ENCODE results near the gene CPB1.

DNA sequence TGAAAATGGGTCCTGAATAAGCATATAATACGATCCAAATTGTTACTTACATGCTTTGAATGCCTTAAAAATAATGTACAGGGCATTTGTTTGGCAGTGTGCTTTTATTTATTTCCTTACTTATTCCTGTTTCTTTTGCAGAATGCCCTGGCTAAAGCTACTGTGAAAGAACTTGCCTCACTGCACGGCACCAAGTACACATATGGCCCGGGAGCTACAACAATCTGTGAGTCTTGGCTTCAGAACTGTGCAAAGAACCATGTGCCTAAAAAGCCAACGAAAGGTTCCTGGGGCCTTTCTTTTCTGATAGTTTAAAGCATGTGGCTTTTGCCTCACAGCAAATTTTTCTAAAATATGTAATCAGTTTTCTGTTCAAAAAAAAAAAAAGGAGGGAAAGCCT is 29.7 kb downstream of the CPB1 start:
- TF ChIP-seq EZH2 (IDR thresholded peaks at IDR 0.05; ENCODE audit: borderline replicate concordance, low read length) = no peak
- TF ChIP-seq, protein P1, sequence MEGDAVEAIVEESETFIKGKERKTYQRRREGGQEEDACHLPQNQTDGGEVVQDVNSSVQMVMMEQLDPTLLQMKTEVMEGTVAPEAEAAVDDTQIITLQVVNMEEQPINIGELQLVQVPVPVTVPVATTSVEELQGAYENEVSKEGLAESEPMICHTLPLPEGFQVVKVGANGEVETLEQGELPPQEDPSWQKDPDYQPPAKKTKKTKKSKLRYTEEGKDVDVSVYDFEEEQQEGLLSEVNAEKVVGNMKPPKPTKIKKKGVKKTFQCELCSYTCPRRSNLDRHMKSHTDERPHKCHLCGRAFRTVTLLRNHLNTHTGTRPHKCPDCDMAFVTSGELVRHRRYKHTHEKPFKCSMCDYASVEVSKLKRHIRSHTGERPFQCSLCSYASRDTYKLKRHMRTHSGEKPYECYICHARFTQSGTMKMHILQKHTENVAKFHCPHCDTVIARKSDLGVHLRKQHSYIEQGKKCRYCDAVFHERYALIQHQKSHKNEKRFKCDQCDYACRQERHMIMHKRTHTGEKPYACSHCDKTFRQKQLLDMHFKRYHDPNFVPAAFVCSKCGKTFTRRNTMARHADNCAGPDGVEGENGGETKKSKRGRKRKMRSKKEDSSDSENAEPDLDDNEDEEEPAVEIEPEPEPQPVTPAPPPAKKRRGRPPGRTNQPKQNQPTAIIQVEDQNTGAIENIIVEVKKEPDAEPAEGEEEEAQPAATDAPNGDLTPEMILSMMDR (IDR thresholded peaks at IDR 0.05; ENCODE audit: low read length) = no peak
